Immature natural killer cell (primary cell): ENCODE measurements around the gene ELP1. TPM values are rescaled to one million over a fixed set of nuclear protein-coding genes. Genes with fewer than 3 reads are reported as not detected.
"Not testable (repeated sequence)": the region's sequence is repeated elsewhere in the genome, so short reads cannot be mapped to it uniquely, and the experiment has no call there.

Experiments used
- DNase-seq, 3 donors: peaks; one replicate each; pipeline ENCODE4 v3.0.0; 2022; ENCODE audit warnings: mixed read lengths in 1 of 3
- H3K27ac Mint-ChIP-seq, 6 donors: one replicate each; pipeline ENCODE4 v1.8.0; 2020; ENCODE audit warnings: mixed read lengths in 6 of 6, mild to moderate bottlenecking in 5 of 6, inconsistent platforms in 4 of 6, moderate library complexity in 3 of 6
- H3K27me3 Mint-ChIP-seq, 3 donors: one replicate each; pipeline ENCODE4 v1.8.0; 2020 to 2021; ENCODE audit warnings: low read depth in 3 of 3, mild to moderate bottlenecking in 3 of 3, mixed read lengths in 3 of 3, moderate library complexity in 3 of 3, inconsistent platforms in 1 of 3
- H3K36me3 Mint-ChIP-seq, 3 donors: one replicate each; pipeline ENCODE4 v1.8.0; 2020; ENCODE audit warnings: mixed read lengths in 3 of 3, inconsistent platforms in 2 of 3, mild to moderate bottlenecking in 2 of 3
- H3K4me1 Mint-ChIP-seq, 2 donors: one replicate each; pipeline ENCODE4 v1.8.0; 2020; ENCODE audit warnings: inconsistent platforms in 2 of 2, mild to moderate bottlenecking in 2 of 2, mixed read lengths in 2 of 2, moderate library complexity in 1 of 2
- H3K4me3 Mint-ChIP-seq, 5 donors: one replicate each; pipeline ENCODE4 v1.8.0; 2020; ENCODE audit warnings: mild to moderate bottlenecking in 5 of 5, mixed read lengths in 5 of 5, inconsistent platforms in 3 of 5, moderate library complexity in 3 of 5
- H3K9me3 Mint-ChIP-seq, 6 donors: one replicate each; pipeline ENCODE4 v1.8.0; 2020; ENCODE audit warnings: mild to moderate bottlenecking in 6 of 6, mixed read lengths in 6 of 6, inconsistent platforms in 4 of 6, moderate library complexity in 3 of 6
- polyA plus RNA-seq, 3 donors: library from polyadenylated mRNA; unstranded; fragments of 300-500 nt; fragmentation: Illumina TruSeq; gene quantifications; one replicate each; pipeline ENCODE4 v1.2.3, GENCODE V29; 2021

ELP1 gene
- polyA plus RNA-seq, 3 donors from 2014 or later: 9.2 to 18.8 (median 17.3) TPM

DNA sequence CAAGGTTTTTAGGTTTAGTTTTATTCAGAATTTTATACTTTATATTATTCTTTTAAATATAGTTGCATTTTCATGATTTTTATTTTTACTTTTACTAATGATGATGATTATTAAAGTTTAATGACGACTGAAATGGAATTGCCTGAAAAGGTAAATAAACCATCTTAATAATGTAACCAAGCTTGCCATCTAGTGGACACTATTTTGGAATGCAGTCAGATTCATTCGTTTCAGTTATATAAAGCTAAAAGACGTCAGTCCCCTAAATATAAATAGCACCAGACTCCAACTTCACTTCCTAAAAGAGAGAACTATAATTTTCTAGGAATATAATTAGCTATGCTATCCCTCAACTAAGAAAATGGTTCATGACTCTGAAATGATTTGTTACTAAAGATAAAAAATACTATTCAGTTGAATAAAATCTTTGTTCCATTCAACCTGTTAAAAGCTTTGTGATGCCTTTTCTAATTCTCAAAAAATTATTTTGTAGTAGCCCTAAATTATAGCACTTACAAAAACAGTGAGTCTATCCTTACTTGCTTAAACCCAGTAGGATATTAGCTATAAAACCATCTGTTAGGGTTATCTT, 20.2 kb upstream of the ELP1 start:
- Mint-ChIP-seq H3K4me3 (no peak overlapping the region), H3K4me1 (no peaks in the 10 kb centered on the region), H3K27ac (no peak overlapping the region), H3K9me3 (no peaks in the 10 kb centered on the region), H3K27me3 (peaks cover 0 to 3% (median 0%) of the 10 kb centered on the region in 3 donors), H3K36me3 (no peaks in the 10 kb centered on the region)
- DNase-seq: peak in 2 of 3 donors; percentile 14 to 23

DNA sequence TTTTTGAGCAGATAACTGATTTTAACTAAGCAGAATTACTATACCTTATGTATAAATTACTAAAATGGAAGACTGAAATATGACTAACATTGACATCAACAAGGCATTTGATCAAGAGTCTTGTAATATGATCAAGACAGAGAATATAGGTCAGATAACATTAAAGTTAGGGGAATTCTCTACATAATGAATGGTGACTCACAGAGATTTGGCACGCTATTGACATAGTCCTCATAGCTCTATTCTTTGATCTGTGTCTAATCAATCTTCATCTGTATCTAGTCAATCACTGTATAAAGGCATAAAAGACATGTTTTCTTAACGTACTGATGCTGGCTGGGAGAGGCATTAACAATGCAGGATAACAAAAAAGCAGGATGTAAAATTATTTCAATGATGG, 17.7 kb upstream of the ELP1 start:
- DNase-seq: no peak
- Mint-ChIP-seq H3K4me1 (no peaks in the 10 kb centered on the region), H3K9me3 (no peaks in the 10 kb centered on the region), H3K27ac (no peak overlapping the region), H3K36me3 (peaks cover 0 to under 1% (median 0%) of the 10 kb centered on the region in 3 donors), H3K27me3 (peaks cover 0 to 3% (median 0%) of the 10 kb centered on the region in 3 donors), H3K4me3 (no peak overlapping the region)

DNA sequence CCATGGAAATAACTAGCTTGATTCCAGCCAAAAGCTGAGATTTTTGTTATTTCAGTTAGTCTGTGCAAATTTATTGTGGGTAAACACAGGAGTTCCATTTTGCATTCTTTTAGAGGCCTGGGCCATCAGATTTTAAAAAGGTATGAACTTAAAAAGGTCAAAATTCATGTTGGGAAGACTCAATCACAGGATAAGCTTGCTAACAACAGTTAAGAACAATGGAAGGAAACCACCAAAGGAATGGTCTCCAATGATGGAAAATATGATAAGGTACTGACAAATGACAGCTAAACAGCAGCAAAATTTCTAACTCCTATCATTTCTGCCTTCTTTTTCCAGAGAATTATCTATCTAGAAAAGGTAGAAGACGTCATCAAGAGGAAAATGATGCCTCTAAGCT, 16.2 kb upstream of the ELP1 start:
- Mint-ChIP-seq H3K4me1 (no peaks in the 10 kb centered on the region), H3K4me3 (no peak overlapping the region), H3K9me3 (no peaks in the 10 kb centered on the region), H3K27me3 (peaks cover 0 to 1% (median 0%) of the 10 kb centered on the region in 3 donors), H3K36me3 (peaks cover 0 to 5% (median 3%) of the 10 kb centered on the region in 3 donors), H3K27ac (no peak overlapping the region)
- no peak for DNase-seq

DNA sequence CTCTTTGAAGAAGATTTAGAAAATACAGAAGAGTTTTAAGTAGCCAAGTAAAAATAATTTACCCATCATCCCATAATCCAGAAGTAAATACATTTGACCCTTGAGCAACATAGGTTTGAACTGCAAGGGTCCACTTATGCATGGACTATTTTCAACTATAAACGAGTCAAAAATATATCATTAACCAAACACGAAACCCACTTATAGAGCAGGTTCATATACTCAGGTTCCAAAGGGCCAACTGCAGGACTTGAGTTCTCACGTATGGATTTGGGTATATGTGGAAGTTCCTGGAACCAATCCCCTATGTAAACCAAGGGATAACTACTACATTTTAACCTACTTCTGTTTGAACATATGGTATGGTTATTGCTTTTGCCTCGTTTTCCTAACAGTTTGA, 6.1 kb upstream of the ELP1 start:
- H3K27ac Mint-ChIP-seq: no peak overlapping the region
- H3K4me3 Mint-ChIP-seq: no peak overlapping the region
- DNase-seq: no peak
- peaks cover 0 to 2% (median 0%) of the 10 kb centered on the region in 3 donors for H3K27me3 Mint-ChIP-seq
- peaks cover 5 to 8% of the 10 kb centered on the region in 2 donors for H3K4me1 Mint-ChIP-seq
- H3K9me3 Mint-ChIP-seq: no peaks in the 10 kb centered on the region
- peaks cover 2 to 4% (median 3%) of the 10 kb centered on the region in 3 donors for H3K36me3 Mint-ChIP-seq

DNA sequence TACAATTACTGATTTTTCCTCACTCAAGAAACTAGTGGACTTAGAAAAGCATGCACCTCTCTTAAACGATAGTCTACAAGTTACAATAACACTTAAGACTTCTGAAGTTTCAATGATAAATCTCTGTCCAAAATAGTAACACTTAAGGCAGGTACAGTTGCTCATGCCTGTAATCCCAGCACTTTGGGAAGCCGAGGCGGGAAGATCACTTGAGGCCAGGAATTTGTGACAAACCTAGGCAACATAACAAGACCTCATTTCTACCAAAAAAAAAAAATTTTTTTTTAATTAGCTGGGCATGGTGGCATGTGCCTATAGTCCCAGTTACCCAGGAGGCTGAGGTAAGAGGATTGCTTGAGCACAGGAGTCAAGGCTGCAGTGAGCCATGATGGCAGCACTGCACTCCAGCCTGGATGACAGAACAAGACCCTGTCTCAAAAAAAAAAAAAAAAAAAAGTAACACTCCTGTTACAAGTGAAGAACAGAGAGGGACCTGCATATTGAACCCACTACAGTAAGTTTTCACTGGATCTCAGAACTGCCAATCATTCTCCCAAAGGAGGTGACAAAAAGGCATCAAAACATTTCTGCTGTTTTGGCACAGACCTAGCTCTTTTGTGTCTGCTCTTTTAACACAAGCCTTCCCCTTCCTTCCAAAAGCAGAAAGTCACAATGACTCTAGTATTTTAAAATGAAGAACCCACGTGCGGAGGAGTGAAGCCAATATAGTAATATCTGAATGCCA, 3.8 kb upstream of the ELP1 start:
- Mint-ChIP-seq H3K4me1 (peaks cover 20 to 29% of the 10 kb centered on the region in 2 donors), H3K36me3 (peaks cover 2 to 4% (median 3%) of the 10 kb centered on the region in 3 donors), H3K27ac (no peak overlapping the region), H3K9me3 (no peaks in the 10 kb centered on the region), H3K27me3 (peaks cover 0 to 8% (median 7%) of the 10 kb centered on the region in 3 donors), H3K4me3 (no peak overlapping the region)
- DNase-seq: no peak

DNA sequence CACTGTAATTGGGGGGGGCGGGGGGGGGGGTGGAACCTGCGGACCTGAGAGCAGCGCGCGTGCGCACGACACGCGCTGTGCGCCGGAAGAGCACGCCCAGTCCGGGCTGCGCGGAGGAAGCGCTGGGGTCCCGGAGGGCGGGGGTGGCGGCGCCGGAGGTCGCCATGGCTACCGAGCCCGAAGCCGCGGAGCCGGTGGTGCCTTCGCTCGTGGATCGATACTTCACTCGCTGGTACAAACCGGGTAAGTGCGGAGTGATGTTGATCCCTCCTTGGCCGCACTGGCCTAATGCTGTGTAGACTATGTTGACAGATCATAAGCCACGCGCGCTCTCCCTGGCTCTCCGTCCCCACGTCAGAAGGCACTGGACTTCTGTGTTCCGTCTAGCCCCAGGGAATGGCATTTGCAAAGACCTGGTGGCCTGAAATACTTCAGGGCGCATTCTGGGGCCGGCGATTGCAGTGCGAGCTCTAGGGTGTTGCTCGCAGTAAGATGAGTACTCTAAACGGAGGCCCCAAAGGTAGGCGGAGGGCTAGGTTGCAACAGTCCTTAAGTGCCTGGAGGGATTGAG, 484 bp upstream of the ELP1 start, which contains the start of gene ABITRAM:
Gene ABITRAM, plus strand, starts transcription at position 78 of the 571 bp plus-strand sequence. Its CDS starts 87 bp downstream, at position 165.
- Mint-ChIP-seq H3K27me3 (peaks cover 0 to 8% (median 7%) of the 10 kb centered on the region in 3 donors), H3K36me3 (peaks cover 0 to 6% (median 4%) of the 10 kb centered on the region in 3 donors), H3K27ac (peak within 1 kb of the TSS; percentile 94 to 99 (median 97)), H3K9me3 (no peaks in the 10 kb centered on the region), H3K4me3 (peak within 1 kb of the TSS; percentile 99), H3K4me1 (peaks cover 27 to 48% of the 10 kb centered on the region in 2 donors)
- peak; percentile 77 to 84 (median 84) for DNase-seq

DNA sequence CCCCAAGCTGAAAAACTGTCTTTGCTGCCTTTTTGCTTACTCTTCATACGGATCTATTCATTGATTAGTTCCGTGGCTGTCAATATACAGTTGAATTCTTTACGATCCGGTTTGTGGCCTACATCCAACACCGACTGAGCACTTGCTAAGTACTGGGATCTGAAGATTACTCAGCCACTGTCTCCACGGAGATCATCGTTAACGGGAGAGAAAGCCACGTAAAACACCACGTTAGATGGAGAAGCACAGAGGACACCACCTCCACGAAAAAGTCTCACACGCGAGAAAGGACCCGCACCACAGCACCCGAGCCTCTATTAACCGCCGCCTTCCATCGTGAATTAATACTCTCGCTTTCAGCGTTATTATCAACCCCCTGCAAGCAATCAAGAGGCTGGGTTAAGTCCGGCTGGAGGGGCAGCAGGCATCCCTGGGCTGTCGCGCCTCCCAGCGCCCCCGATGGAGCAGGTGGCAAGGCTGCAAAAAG, 650 bp downstream of the ELP1 start:
- H3K9me3 Mint-ChIP-seq: no peaks in the 10 kb centered on the region
- H3K4me3 Mint-ChIP-seq: peak overlapping the region; percentile 99
- H3K36me3 Mint-ChIP-seq: peaks cover 0 to 13% (median 6%) of the 10 kb centered on the region in 3 donors
- peak overlapping the region; percentile 94 to 99 (median 97) for H3K27ac Mint-ChIP-seq
- H3K4me1 Mint-ChIP-seq: peaks cover 27 to 48% of the 10 kb centered on the region in 2 donors
- DNase-seq: no peak
- H3K27me3 Mint-ChIP-seq: peaks cover 0 to 8% (median 7%) of the 10 kb centered on the region in 3 donors

DNA sequence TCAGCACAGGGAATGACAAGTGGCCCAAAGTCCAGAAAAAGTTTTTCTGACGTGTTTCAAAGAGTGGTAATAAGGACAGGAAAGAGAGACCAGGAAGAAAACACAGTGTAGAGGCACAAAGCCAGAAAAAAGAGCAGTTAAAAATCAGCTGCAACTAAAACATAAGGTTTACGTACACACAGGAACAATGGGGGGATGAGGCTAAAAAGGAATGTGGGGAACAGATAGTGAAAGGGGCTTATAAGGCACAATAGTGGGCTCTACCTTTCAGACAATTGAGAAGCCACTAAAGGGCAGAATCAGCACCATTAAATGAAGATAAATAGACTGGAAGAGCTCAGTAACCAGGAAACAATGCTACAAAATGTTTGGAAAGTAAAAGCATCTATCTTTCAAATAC, 5.5 kb downstream of the ELP1 start:
- Mint-ChIP-seq H3K27ac (no peak overlapping the region), H3K9me3 (no peaks in the 10 kb centered on the region), H3K36me3 (peaks cover 26 to 53% (median 32%) of the 10 kb centered on the region in 3 donors), H3K27me3 (no peaks in the 10 kb centered on the region), H3K4me3 (no peak overlapping the region), H3K4me1 (peaks cover 14 to 25% of the 10 kb centered on the region in 2 donors)
- DNase-seq: no peak

DNA sequence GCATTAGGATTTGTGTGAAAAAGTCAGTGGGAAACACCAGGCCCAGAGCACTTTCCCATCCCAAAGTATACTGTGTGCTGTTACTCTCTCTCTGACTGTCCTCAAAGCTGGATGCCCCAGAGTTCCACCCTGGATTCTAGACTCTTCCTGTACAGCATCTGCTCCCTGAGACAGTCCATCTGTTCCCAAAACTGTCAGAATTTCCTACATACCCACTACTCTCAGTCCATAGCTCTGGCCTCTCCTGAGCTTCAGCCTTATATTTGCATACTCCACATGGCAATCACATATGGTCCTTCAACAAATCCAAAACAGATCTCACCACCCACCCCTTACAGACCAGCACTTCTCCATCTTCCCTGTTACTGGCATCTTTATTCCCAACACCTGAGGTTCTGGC, 9.5 kb downstream of the ELP1 start:
- H3K27me3 Mint-ChIP-seq: no peaks in the 10 kb centered on the region
- H3K9me3 Mint-ChIP-seq: no peaks in the 10 kb centered on the region
- no peak for DNase-seq
- peaks cover 26 to 62% (median 47%) of the 10 kb centered on the region in 3 donors for H3K36me3 Mint-ChIP-seq
- H3K4me3 Mint-ChIP-seq: no peak overlapping the region
- H3K27ac Mint-ChIP-seq: peak overlapping the region in 1 of 6 donors; percentile 33
- H3K4me1 Mint-ChIP-seq: no peaks in the 10 kb centered on the region

DNA sequence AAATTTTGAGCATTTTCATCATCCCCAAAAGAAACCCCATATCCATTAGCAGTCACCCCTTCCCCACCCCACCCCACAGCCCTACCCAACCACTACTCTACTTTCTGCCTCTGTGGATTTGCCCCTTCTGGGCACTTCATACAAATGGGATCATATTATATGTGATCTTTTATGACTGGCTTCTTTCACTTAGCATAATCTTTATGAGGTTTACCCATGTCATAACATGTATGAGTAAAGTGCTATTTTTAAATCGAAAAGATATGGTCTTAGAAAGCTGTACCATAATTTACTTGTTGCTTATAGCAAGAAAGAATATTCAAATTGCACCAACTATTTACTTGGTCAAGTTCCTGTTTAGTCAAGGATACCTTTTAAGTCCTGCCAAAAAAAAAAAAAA, 12.7 kb downstream of the ELP1 start:
- Mint-ChIP-seq H3K27ac (no peak overlapping the region), H3K9me3 (no peaks in the 10 kb centered on the region), H3K4me1 (no peaks in the 10 kb centered on the region), H3K27me3 (no peaks in the 10 kb centered on the region), H3K4me3 (no peak overlapping the region), H3K36me3 (peaks cover 14 to 53% (median 51%) of the 10 kb centered on the region in 3 donors)
- no peak for DNase-seq

DNA sequence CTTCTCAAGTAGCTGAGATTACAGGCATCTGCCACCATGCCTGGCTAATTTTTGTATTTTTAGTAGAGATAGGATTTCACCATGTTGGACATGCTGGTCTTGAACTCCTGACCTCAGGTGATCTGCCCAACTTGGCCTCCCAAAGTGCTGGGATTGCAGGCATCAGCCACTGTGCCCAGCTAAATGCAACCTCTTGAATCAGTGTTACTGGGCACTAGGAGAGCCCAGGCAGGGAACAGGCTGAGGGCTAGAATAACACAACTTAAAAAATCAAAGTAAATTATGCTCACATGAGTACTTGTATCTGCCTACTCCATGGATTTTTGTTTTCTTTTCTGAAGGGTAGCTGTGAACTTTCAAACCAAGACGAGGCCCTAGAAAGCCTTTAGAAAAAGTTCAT, 13.5 kb downstream of the ELP1 start:
- H3K27ac Mint-ChIP-seq, DNase-seq, H3K9me3 Mint-ChIP-seq, H3K4me3 Mint-ChIP-seq, H3K4me1 Mint-ChIP-seq, H3K27me3 Mint-ChIP-seq: not testable (repeated sequence)
- H3K36me3 Mint-ChIP-seq: peaks cover 13 to 51% (median 48%) of the 10 kb centered on the region in 3 donors

DNA sequence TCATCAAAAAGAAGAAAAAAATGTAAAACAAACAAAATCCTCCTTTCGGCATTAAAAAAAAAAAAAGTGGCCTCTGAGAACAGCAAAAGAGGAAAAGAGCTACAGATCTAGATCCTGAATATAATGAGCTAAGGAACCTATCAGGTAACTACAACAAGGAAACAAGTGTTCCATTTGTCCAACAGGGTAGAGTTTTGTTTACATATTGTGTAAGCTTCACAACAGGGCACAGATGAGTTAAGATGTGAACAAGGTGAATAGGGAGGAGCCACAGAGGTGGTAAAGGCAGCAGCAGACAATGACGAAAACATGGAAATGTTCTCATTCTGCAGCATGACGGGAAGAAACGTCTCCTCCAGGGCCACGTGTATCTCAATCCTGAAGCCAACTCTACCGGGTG, 14.4 kb downstream of the ELP1 start:
- Mint-ChIP-seq H3K27ac (no peak overlapping the region), H3K9me3 (no peaks in the 10 kb centered on the region), H3K4me1 (no peaks in the 10 kb centered on the region), H3K4me3 (no peak overlapping the region), H3K27me3 (no peaks in the 10 kb centered on the region), H3K36me3 (peaks cover 13 to 43% (median 39%) of the 10 kb centered on the region in 3 donors)
- no peak for DNase-seq

DNA sequence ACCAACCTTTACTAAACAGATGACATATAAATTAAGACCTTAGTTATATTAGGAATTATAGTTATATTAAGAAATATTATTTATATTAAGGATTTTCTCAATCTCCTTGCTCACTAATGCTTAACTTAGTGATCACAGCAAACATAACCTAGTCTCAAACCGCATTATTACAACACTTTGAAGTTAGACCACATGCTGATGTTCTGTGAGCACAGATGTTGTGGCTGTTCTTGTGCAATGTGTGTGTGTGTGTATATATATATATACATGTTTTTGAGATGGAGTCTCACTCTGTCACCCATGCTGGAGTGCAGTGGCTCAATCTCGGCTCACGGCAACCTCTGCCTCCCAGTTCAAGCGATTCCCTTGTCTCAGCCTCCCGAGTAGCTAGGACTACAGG, 20.5 kb downstream of the ELP1 start:
- Mint-ChIP-seq H3K9me3 (no peaks in the 10 kb centered on the region), H3K4me3 (no peak overlapping the region), H3K4me1 (peaks cover 21 to 24% of the 10 kb centered on the region in 2 donors), H3K27ac (no peak overlapping the region), H3K36me3 (peaks cover 27 to 53% (median 37%) of the 10 kb centered on the region in 3 donors), H3K27me3 (peaks cover 0 to 2% (median 1%) of the 10 kb centered on the region in 3 donors)
- DNase-seq: no peak

DNA sequence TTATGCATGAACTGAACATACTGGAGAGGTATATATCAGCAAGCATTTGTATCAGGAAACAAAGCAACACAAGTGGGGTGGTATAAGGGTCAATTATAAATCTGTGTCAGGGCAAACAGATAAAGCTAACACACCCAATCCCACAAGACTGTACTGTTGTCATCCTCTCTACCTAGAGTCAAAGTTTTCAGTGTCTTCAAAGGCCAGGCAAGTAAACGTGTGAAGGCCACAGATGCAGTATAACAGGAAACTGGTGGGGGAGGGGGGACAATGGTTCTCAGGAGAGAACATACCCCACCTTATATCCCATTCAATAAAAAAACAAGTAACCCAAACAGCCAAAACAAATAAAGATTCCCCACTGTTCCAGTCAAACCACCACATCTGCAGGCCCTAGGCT, 22.1 kb downstream of the ELP1 start:
- Mint-ChIP-seq H3K4me3 (peak overlapping the region in 2 of 5 donors; percentile 9 to 21), H3K27ac (peak overlapping the region; percentile 45 to 84 (median 78)), H3K36me3 (peaks cover 31 to 63% (median 38%) of the 10 kb centered on the region in 3 donors), H3K4me1 (peaks cover 21 to 24% of the 10 kb centered on the region in 2 donors), H3K27me3 (peaks cover 0 to 2% (median 1%) of the 10 kb centered on the region in 3 donors), H3K9me3 (no peaks in the 10 kb centered on the region)
- DNase-seq: peak in 1 of 3 donors; percentile 17
